Muscle layer of duodenum (tissue), 2 donors: Measurements from ENCODE around the gene CMTM4.
A peak's percentile ranks its signal among the peaks of the same experiment; 100 is the strongest.

Experiments used
- H3K27ac ChIP-seq: one replicate; pipeline ENCODE4 v1.7.0; 2013; ENCODE audit warnings: mild to moderate bottlenecking, low read length
- H3K27me3 ChIP-seq: one replicate; pipeline ENCODE4 v1.7.0; 2013; ENCODE audit warnings: low read depth, mild to moderate bottlenecking, control low read depth, low read length
- H3K36me3 ChIP-seq, 2 donors: one replicate each; pipeline ENCODE4 v1.7.0; 2013; ENCODE audit warnings: low read length in 2 of 2, control low read depth in 1 of 2, mild to moderate bottlenecking in 1 of 2; ENCODE audit not compliant: insufficient read depth in 2 of 2, control insufficient read depth in 1 of 2
- H3K4me1 ChIP-seq, 2 donors: one replicate each; pipeline ENCODE4 v1.7.0; 2013; ENCODE audit warnings: low read length in 2 of 2, mild to moderate bottlenecking in 2 of 2, control low read depth in 1 of 2, moderate library complexity in 1 of 2; ENCODE audit not compliant: insufficient read depth in 2 of 2, control insufficient read depth in 1 of 2
- H3K4me3 ChIP-seq, 2 donors: one replicate each; pipeline ENCODE4 v1.7.0; 2013; ENCODE audit warnings: low read length in 2 of 2, low read depth in 1 of 2, mild to moderate bottlenecking in 1 of 2
- H3K9me3 ChIP-seq, 2 donors: one replicate each; pipeline ENCODE4 v1.7.0; 2013; ENCODE audit warnings: low read length in 2 of 2, control low read depth in 1 of 2, mild to moderate bottlenecking in 1 of 2; ENCODE audit not compliant: control insufficient read depth in 1 of 2
- donor health status: healthy.

The CMTM4 gene

GRCh38 chr16:66703406-66704215 is 7.1 kb upstream of the CMTM4 start:
- Histone ChIP-seq H3K4me1 (peaks cover 6 to 19% of the 10 kb centered on the region in 2 donors), H3K27ac (no peak overlapping the region), H3K9me3 (no peaks in the 10 kb centered on the region), H3K27me3 (no peaks in the 10 kb centered on the region), H3K36me3 (no peaks in the 10 kb centered on the region), H3K4me3 (no peak overlapping the region)

GRCh38 chr16:66701516-66701915 is 5.0 kb upstream of the CMTM4 start:
- Histone ChIP-seq H3K36me3 (no peaks in the 10 kb centered on the region), H3K4me3 (no peak overlapping the region), H3K9me3 (no peaks in the 10 kb centered on the region), H3K27ac (no peak overlapping the region), H3K27me3 (no peaks in the 10 kb centered on the region), H3K4me1 (peaks cover 8 to 17% of the 10 kb centered on the region in 2 donors)

- Histone ChIP-seq H3K4me1 (peaks cover 4 to 12% of the 10 kb centered on the region in 2 donors), H3K27ac (no peak overlapping the region), H3K27me3 (no peaks in the 10 kb centered on the region), H3K36me3 (no peaks in the 10 kb centered on the region), H3K9me3 (no peaks in the 10 kb centered on the region), H3K4me3 (no peak overlapping the region)
Measured at GRCh38 chr16:66701026-66701425, 4.5 kb upstream of the CMTM4 start.

- no peaks in the 10 kb centered on the region for H3K36me3 ChIP-seq
- H3K9me3 ChIP-seq, result no peaks in the 10 kb centered on the region
- no peaks in the 10 kb centered on the region for H3K27me3 ChIP-seq
- no peak overlapping the region for H3K4me3 ChIP-seq
- no peak overlapping the region for H3K27ac ChIP-seq
- H3K4me1 ChIP-seq, result peaks cover 7 to 21% of the 10 kb centered on the region in 2 donors
Measured at GRCh38 chr16:66699898-66700297, 3.4 kb upstream of the CMTM4 start.

- Histone ChIP-seq H3K27ac (no peak overlapping the region), H3K9me3 (no peaks in the 10 kb centered on the region), H3K27me3 (no peaks in the 10 kb centered on the region), H3K4me1 (peaks cover 7 to 11% of the 10 kb centered on the region in 2 donors), H3K4me3 (no peak overlapping the region), H3K36me3 (no peaks in the 10 kb centered on the region)
Measured at GRCh38 chr16:66698046-66698445, 1.5 kb upstream of the CMTM4 start.

- Histone ChIP-seq H3K9me3 (no peaks in the 10 kb centered on the region), H3K27ac (no peak overlapping the region), H3K36me3 (no peaks in the 10 kb centered on the region), H3K4me1 (peaks cover 7 to 10% of the 10 kb centered on the region in 2 donors), H3K27me3 (no peaks in the 10 kb centered on the region), H3K4me3 (peak overlapping the region; percentile 65 to 77)
Measured at GRCh38 chr16:66695935-66696668, 441 bp downstream of the CMTM4 start.

GRCh38 chr16:66695471-66695934 is 1.0 kb downstream of the CMTM4 start:
- Histone ChIP-seq H3K4me1 (peaks cover 7 to 10% of the 10 kb centered on the region in 2 donors), H3K27me3 (no peaks in the 10 kb centered on the region), H3K36me3 (no peaks in the 10 kb centered on the region), H3K9me3 (no peaks in the 10 kb centered on the region), H3K27ac (no peak overlapping the region), H3K4me3 (peak overlapping the region; percentile 65 to 77)

- no peaks in the 10 kb centered on the region for H3K9me3 ChIP-seq
- peaks cover 7 to 10% of the 10 kb centered on the region in 2 donors for H3K4me1 ChIP-seq
- no peak overlapping the region for H3K4me3 ChIP-seq
- no peaks in the 10 kb centered on the region for H3K27me3 ChIP-seq
- no peak overlapping the region for H3K27ac ChIP-seq
- H3K36me3 ChIP-seq, result no peaks in the 10 kb centered on the region
Measured at GRCh38 chr16:66693149-66693548, 3.4 kb downstream of the CMTM4 start.

- no peak overlapping the region for H3K4me3 ChIP-seq
- H3K27ac ChIP-seq, result no peak overlapping the region
- H3K9me3 ChIP-seq, result no peaks in the 10 kb centered on the region
- H3K27me3 ChIP-seq, result no peaks in the 10 kb centered on the region
- H3K36me3 ChIP-seq, result no peaks in the 10 kb centered on the region
- H3K4me1 ChIP-seq, result peaks cover 6 to 10% of the 10 kb centered on the region in 2 donors
Measured at GRCh38 chr16:66692341-66692740, 4.2 kb downstream of the CMTM4 start.

GRCh38 chr16:66691234-66691633 is 5.3 kb downstream of the CMTM4 start:
- H3K36me3 ChIP-seq, result no peaks in the 10 kb centered on the region
- no peak overlapping the region for H3K4me3 ChIP-seq
- no peaks in the 10 kb centered on the region for H3K9me3 ChIP-seq
- no peak overlapping the region for H3K27ac ChIP-seq
- peaks cover 4 to 10% of the 10 kb centered on the region in 2 donors for H3K4me1 ChIP-seq
- no peaks in the 10 kb centered on the region for H3K27me3 ChIP-seq

- Histone ChIP-seq H3K27ac (no peak overlapping the region), H3K27me3 (no peaks in the 10 kb centered on the region), H3K4me3 (no peak overlapping the region), H3K4me1 (peaks cover under 1 to 2% of the 10 kb centered on the region in 2 donors), H3K36me3 (no peaks in the 10 kb centered on the region), H3K9me3 (no peaks in the 10 kb centered on the region)
Measured at GRCh38 chr16:66690106-66690847, 6.3 kb downstream of the CMTM4 start.
